Measurements from ENCODE around the gene SIGLEC15. TPM values are rescaled to one million over a fixed set of nuclear protein-coding genes. Genes with fewer than 3 reads are reported as not detected.

SIGLEC15 gene
- polyA plus RNA-seq, 3 donors = 6.5 to 9.9 (median 7.8) TPM

DNA sequence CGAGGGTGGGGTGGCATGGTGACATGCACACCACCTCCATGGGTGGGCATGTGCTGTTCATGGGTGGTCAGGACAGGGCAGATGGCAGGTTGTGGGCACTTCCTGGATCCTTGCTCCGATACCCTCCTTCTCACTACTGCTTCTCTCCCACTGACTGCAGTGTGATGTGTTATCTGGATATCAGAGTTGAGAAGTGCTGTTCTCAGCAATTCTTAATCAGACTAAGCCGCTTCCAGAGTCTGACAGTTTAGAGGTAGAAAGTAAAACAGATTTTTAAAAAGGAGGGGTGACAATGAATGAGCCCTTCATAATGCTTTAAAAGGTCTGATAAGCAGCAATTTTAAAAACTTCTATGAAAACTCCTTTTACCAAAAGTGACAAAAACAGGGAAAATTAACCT lies 33.9 kb downstream of the SIGLEC15 start:
- no peaks in the 10 kb centered on the region for H4K20me1 ChIP-seq (ENCODE audit: insufficient read depth, low read length)
- no peaks in the 10 kb centered on the region for H3K4me1 ChIP-seq (ENCODE audit: control insufficient read depth in 1 of 2, insufficient read depth in 2 of 2, low read length in 2 of 2)
- no peak overlapping the region for H3K4me3 Mint-ChIP-seq
- TF ChIP-seq, protein P1, sequence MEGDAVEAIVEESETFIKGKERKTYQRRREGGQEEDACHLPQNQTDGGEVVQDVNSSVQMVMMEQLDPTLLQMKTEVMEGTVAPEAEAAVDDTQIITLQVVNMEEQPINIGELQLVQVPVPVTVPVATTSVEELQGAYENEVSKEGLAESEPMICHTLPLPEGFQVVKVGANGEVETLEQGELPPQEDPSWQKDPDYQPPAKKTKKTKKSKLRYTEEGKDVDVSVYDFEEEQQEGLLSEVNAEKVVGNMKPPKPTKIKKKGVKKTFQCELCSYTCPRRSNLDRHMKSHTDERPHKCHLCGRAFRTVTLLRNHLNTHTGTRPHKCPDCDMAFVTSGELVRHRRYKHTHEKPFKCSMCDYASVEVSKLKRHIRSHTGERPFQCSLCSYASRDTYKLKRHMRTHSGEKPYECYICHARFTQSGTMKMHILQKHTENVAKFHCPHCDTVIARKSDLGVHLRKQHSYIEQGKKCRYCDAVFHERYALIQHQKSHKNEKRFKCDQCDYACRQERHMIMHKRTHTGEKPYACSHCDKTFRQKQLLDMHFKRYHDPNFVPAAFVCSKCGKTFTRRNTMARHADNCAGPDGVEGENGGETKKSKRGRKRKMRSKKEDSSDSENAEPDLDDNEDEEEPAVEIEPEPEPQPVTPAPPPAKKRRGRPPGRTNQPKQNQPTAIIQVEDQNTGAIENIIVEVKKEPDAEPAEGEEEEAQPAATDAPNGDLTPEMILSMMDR (IDR thresholded peaks at IDR 0.05) = no peak
- no peak for DNase-seq
- H2AFZ ChIP-seq (ENCODE audit: insufficient read depth, low read depth, low read length, poor library complexity, severe bottlenecking) = no peak overlapping the region
- H3K4me2 ChIP-seq (replicated peaks; ENCODE audit: extremely low read depth, low read length, poor library complexity, severe bottlenecking) = no peak overlapping the region
- H3K36me3 ChIP-seq (replicated peaks in 1 of 2; ENCODE audit: control insufficient read depth in 1 of 2, insufficient read depth in 2 of 2, low read length in 2 of 2) = peaks cover 90 to 99% of the 10 kb centered on the region in 2 donors
- intact Hi-C loops (cut with micrococcal nuclease) = no loop called here
- H3K27me3 ChIP-seq (ENCODE audit: control insufficient read depth in 2 of 2, insufficient read depth in 2 of 2, low read length in 2 of 2) = no peaks in the 10 kb centered on the region
- WGBS (ENCODE audit: insufficient coverage) = no CpG with 5 or more reads among the region's 3 CpGs
- H3K27me3 Mint-ChIP-seq (ENCODE audit: low read depth in 3 of 3) = no peaks in the 10 kb centered on the region
- H3K27ac ChIP-seq (ENCODE audit: low read depth in 1 of 2, low read length in 2 of 2) = no peak overlapping the region
- H3K27ac Mint-ChIP-seq = no peak overlapping the region
- no peaks in the 10 kb centered on the region for H3K4me1 Mint-ChIP-seq
- H3K9me3 ChIP-seq (replicated peaks in 1 of 2; ENCODE audit: control insufficient read depth in 1 of 2, insufficient read depth in 1 of 2, low read length in 2 of 2) = no peaks in the 10 kb centered on the region
- H3K9me3 Mint-ChIP-seq = peaks cover 0 to 1% (median 0%) of the 10 kb centered on the region in 7 donors
- H3K36me3 Mint-ChIP-seq = peaks cover 95 to 100% of the 10 kb centered on the region in 2 donors
- H3K4me3 ChIP-seq (replicated peaks in 1 of 3; ENCODE audit: low read depth in 2 of 3, low read length in 3 of 3) = no peak overlapping the region
- H3K9ac ChIP-seq (ENCODE audit: insufficient read depth, low read length, poor library complexity, severe bottlenecking) = no peak overlapping the region
- H3K79me2 ChIP-seq (ENCODE audit: insufficient read depth, low read length) = no peaks in the 10 kb centered on the region

DNA sequence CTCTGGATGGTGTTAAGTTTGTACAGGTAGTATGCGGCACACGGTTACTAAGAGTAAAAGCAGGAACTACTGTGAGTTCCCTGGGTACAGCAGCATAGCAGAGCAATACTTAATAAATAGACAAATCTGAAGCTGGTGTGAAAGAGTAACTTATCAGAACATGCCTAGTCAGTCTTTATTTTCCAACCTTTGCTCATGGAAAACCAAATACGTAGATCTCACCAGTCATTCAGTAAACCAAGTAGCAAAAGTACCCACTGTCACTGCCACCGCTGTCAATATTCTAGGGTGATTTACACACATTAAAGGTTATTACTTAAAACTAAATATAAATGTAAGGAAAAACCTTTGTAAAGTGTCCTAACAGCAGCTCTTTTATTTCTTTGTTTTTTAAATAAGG lies 35.0 kb downstream of the SIGLEC15 start:
- no peaks in the 10 kb centered on the region for H3K79me2 ChIP-seq (ENCODE audit: insufficient read depth, low read length)
- no peaks in the 10 kb centered on the region for H4K20me1 ChIP-seq (ENCODE audit: insufficient read depth, low read length)
- H3K4me3 Mint-ChIP-seq = no peak overlapping the region
- no peak for DNase-seq
- H3K4me1 Mint-ChIP-seq = no peaks in the 10 kb centered on the region
- no peaks in the 10 kb centered on the region for H3K4me1 ChIP-seq (ENCODE audit: control insufficient read depth in 1 of 2, insufficient read depth in 2 of 2, low read length in 2 of 2)
- H3K27me3 Mint-ChIP-seq (ENCODE audit: low read depth in 3 of 3) = no peaks in the 10 kb centered on the region
- no peak overlapping the region for H2AFZ ChIP-seq (ENCODE audit: insufficient read depth, low read depth, low read length, poor library complexity, severe bottlenecking)
- H3K4me2 ChIP-seq (replicated peaks; ENCODE audit: extremely low read depth, low read length, poor library complexity, severe bottlenecking) = no peak overlapping the region
- H3K4me3 ChIP-seq (replicated peaks in 1 of 3; ENCODE audit: low read depth in 2 of 3, low read length in 3 of 3) = no peak overlapping the region
- no peak overlapping the region for H3K9ac ChIP-seq (ENCODE audit: insufficient read depth, low read length, poor library complexity, severe bottlenecking)
- TF ChIP-seq, protein P1 (IDR thresholded peaks at IDR 0.05) = no peak
- H3K27ac Mint-ChIP-seq = no peak overlapping the region
- no peaks in the 10 kb centered on the region for H3K27me3 ChIP-seq (ENCODE audit: control insufficient read depth in 2 of 2, insufficient read depth in 2 of 2, low read length in 2 of 2)
- peaks cover 90 to 99% of the 10 kb centered on the region in 2 donors for H3K36me3 ChIP-seq (replicated peaks in 1 of 2; ENCODE audit: control insufficient read depth in 1 of 2, insufficient read depth in 2 of 2, low read length in 2 of 2)
- peaks cover 95 to 100% of the 10 kb centered on the region in 2 donors for H3K36me3 Mint-ChIP-seq
- H3K27ac ChIP-seq (ENCODE audit: low read depth in 1 of 2, low read length in 2 of 2) = no peak overlapping the region
- intact Hi-C loops (cut with micrococcal nuclease) = no loop called here
- no CpG with 5 or more reads among the region's 4 CpGs for WGBS (ENCODE audit: insufficient coverage)
- H3K9me3 Mint-ChIP-seq = peaks cover 0 to 1% (median 0%) of the 10 kb centered on the region in 7 donors
- no peaks in the 10 kb centered on the region for H3K9me3 ChIP-seq (replicated peaks in 1 of 2; ENCODE audit: control insufficient read depth in 1 of 2, insufficient read depth in 1 of 2, low read length in 2 of 2)
